GM19328 (cell line): ENCODE results near the gene SLC25A34.
"Not testable (repeated sequence)": the region's sequence is repeated elsewhere in the genome, so short reads cannot be mapped to it uniquely, and the experiment has no call there.

Experiments
- ATAC-seq: cut with Tn5 transposase; IDR thresholded peaks from one replicate; pipeline ENCODE4 v1.9.1; 2021; ENCODE audit warnings: mild to moderate bottlenecking, moderate library complexity; ENCODE audit not compliant: unreplicated experiment

The SLC25A34 gene

GRCh38 chr1:15736038-15736891, at the start of gene SLC25A34:
SLC25A34 (plus strand) TSS chr1:15736258; CDS start chr1:15736486, 228 bp downstream.
- no peak for ATAC-seq

- no peak for ATAC-seq
Measured at GRCh38 chr1:15687446-15687845, 48.6 kb upstream of the SLC25A34 start.

GRCh38 chr1:15690317-15690716, 45.7 kb upstream of the SLC25A34 start:
- ATAC-seq, result no peak

GRCh38 chr1:15691434-15692032, 44.5 kb upstream of the SLC25A34 start:
- ATAC-seq, result no peak

GRCh38 chr1:15692121-15692682, 43.9 kb upstream of the SLC25A34 start:
- no peak for ATAC-seq

GRCh38 chr1:15693371-15693770, 42.7 kb upstream of the SLC25A34 start:
- ATAC-seq, result no peak

- ATAC-seq, result peak; percentile 92
Measured at GRCh38 chr1:15696956-15697521, 39.0 kb upstream of the SLC25A34 start.

GRCh38 chr1:15698201-15698600, 37.9 kb upstream of the SLC25A34 start:
- no peak for ATAC-seq

- ATAC-seq, result not testable (repeated sequence)
Measured at GRCh38 chr1:15699321-15699720, 36.7 kb upstream of the SLC25A34 start.

- no peak for ATAC-seq
Measured at GRCh38 chr1:15700508-15700907, 35.5 kb upstream of the SLC25A34 start.

GRCh38 chr1:15701784-15702183, 34.3 kb upstream of the SLC25A34 start:
- no peak for ATAC-seq

GRCh38 chr1:15702722-15703550, 33.1 kb upstream of the SLC25A34 start:
- ATAC-seq, result no peak

- ATAC-seq, result no peak
Measured at GRCh38 chr1:15703562-15703961, 32.5 kb upstream of the SLC25A34 start.

- no peak for ATAC-seq
Measured at GRCh38 chr1:15704526-15705183, 31.4 kb upstream of the SLC25A34 start.

- ATAC-seq, result no peak
Measured at GRCh38 chr1:15705184-15705566, 30.9 kb upstream of the SLC25A34 start.

GRCh38 chr1:15706751-15707150, 29.3 kb upstream of the SLC25A34 start:
- no peak for ATAC-seq

GRCh38 chr1:15707239-15707925, 28.7 kb upstream of the SLC25A34 start:
- ATAC-seq, result no peak

- ATAC-seq, result no peak
Measured at GRCh38 chr1:15708486-15709137, 27.4 kb upstream of the SLC25A34 start.

GRCh38 chr1:15709226-15709625, 26.8 kb upstream of the SLC25A34 start:
- ATAC-seq, result no peak
